HG02623 (cell line): ENCODE data around the gene CACNA2D2.

ENCODE experiments used
- ATAC-seq: cut with Tn5 transposase; IDR thresholded peaks from one replicate; pipeline ENCODE4 v1.9.1; 2021; ENCODE audit warnings: moderate library complexity; ENCODE audit not compliant: unreplicated experiment

The CACNA2D2 gene

DNA sequence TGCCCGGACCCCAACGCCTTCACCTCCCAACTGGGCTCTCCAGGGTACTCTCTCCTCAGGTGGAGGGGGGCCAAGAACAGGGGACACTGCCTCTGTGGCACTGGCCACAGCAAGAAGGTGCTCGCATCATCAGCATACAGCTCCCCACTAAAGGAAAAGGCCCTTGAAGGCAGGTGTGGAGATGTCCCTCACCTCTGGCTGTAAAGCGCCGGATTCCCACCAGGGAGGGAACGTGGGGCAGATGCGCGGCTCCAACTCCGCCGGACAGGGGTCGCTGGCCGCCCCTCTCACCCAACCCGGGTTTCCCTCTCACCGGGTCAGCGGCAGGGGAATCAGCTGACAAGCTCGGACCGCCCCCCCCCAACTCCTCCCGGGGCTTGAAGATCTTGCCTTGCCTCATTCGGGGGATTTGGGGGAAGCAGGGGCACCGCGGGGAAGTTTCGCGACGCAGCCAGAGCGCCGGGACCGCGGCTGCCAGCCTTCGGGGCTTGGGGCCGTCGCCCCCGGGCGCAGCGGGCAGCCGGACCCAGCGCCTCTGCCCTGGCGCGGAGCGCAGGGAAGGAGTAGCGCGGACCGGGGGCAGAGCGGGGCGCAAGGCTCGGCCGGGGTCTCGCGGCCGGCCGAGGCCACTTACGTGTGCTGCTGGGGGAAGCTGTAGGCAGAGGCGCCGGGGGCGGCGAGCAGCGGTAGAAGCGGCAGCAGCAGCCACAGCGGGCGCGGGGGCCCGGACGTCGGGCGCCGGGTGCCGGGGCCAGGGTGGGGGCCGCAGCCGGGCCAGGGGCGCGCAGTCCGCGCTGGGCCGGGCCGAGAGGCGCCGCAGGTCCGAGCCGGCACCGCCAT is 630 bp downstream of the CACNA2D2 start:
- ATAC-seq, result no peak

DNA sequence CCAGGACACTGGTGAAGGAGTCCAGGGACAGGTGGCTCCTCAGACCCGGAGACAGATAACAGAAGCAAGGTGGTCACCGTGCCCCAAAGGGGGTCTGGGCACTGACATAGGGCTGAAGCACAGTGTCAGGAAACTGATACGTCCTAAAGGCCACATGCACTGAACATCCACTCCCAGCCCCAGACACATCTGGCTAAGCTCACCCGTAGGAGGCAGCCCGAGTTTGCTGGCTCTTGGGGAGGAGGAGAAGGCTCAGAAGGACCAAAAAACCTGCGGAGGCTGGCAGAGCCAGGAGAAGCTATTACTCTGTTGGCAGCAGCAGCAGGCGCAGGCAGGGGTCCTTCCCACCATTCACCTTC is 1.2 kb downstream of the CACNA2D2 start:
- no peak for ATAC-seq

DNA sequence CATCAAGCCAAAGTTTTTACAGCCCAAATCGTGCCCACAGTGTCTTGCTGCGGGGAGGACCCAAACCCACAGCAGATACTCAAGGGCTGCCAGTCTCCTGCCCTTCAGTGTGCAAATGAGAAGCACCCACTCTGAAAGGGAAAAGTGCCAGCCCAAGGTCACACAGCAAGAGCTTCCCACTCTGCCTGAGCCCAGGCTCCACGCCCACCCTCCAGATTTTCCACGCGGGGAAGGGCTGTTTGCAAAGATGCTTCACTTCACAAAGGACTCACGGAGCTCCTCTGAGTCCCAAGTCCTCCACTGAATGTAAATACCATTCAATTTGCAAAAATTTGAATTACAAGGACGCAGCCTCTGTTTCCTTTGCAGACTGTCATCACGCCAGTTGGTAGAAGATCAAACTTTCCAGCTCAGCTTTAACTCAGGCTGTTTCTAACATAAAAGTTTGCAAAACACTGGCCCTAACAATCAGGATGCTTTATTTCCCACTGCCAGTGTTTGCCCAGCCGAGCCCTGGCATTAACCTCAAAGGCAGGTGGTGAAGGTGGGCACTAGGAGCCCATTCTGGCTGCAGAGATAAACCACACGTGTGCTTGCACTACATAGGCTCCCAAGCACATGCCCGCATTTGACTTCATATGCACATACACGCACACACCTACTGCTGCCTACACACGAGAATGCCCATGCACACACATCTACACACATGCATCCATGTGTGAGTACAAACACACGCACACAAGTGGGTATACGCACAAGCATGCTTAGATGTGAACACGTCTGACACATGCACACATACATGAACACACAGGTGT is 7.6 kb downstream of the CACNA2D2 start:
- ATAC-seq, result no peak

DNA sequence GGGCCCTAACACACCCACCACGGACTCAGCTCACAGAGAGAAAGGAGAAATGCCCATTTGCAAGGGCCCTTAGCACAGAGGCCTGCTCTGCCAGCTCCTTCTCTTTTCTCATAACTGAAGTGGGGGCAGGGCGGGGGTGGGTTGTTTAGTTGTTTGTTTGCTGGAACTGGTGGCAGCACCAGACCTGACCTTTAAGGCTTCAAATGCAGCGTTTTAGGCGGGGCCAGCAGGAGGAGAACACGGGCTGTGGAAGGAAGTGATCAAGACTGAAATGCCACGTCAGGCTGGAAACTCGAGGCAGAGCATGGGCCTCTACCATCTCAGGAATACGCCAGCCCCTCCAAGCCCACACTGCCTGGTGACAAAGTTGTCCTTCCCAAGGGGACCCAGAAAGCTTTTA is 9.3 kb downstream of the CACNA2D2 start:
- no peak for ATAC-seq

DNA sequence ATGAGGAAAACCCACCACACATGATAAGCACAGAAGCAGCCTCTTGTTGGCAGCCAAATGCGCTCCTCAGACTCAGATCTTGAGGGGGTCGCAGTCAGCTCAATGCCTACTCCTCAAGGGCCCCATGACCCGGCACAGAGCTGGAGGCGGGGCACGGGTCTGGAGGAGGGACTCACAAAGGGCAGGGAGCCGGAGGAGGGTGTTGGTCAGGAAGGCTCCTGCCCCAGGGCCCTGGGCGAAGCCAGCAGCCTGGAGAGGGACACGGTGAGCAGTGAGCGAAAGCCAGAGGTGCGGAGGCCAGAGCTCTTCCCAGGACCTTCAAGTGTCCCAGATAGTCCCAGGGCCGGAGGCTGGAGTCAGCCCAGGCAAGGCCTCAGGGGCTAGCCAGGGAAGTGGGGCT is 9.8 kb downstream of the CACNA2D2 start:
- ATAC-seq, result no peak

DNA sequence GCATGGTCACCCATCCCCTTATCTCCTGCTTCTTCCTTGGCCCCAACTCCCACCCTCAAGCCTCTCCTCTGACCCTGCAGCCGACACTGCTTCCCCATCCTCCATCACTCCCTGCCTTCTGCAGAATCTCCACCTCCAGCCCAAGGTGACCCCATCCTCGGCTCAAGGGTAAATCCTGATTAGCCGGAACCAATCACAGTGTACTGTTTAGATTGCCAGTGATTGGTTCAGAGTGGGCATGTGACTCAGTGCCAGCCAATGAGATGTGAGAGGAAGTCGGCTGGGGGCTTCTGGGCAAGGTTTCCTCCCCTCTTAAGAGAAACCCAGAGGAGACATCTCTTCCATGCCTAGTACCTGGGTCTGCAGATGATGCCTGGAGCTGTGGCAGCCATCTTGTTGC is 10.3 kb downstream of the CACNA2D2 start:
- no peak for ATAC-seq

DNA sequence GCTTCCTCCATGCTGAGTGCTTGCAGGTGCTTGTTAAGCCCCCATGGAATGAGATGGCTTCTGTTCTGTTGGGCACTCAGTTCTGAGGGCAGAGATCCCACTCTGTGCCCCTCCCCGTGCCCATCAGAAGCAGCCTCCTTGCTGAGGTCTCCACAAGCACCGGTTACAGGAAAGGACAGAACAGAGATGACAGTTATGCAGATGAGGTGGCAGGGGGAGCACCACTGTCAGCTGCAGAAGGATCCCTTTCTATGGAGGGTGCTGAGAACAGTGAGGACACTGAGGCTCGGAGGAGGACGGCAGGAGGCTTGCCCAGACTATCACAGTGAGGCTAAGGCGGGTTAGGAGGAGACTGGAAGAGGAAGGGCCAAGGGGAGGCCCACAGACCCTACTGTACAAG is 12.4 kb downstream of the CACNA2D2 start:
- no peak for ATAC-seq

DNA sequence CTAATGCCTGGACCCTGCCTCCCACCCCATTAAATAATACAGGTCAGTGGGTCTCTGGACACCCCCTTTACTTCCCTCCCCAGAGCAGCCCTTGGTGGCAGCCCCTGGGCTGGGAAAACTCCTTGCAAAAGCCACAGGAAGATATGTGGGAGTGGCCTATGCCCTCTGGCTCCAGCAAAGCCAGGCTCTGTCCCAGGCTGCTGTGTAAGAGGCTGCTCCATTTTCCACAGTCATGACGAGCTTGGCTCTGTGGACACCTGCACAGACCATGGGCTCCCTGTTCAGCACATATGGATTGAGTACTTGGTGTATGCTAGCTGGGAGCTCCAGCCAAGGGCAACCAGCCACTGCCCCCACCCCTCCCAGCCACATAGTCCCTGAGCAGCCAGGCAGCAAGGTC is 13.0 kb downstream of the CACNA2D2 start:
- no peak for ATAC-seq

DNA sequence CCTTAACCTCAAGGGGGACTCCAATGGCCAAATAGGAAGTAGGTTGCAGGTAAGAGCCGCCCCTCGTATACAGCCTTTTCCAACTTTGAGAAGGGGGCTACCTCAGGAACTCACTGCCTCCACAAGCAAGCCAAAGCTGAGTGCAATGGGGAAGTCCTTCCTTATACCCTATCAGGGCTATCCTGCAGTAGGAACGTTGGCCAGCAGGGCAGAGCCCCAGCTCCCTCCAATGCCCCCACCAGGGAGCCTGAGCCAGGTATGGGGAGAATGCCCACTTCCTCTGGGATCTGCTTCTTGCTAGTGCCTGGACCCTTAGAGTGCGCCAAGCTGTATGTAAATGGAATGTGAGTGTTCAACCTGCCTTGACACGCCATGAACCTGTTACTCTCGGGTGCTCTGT is 16.3 kb downstream of the CACNA2D2 start:
- no peak for ATAC-seq

DNA sequence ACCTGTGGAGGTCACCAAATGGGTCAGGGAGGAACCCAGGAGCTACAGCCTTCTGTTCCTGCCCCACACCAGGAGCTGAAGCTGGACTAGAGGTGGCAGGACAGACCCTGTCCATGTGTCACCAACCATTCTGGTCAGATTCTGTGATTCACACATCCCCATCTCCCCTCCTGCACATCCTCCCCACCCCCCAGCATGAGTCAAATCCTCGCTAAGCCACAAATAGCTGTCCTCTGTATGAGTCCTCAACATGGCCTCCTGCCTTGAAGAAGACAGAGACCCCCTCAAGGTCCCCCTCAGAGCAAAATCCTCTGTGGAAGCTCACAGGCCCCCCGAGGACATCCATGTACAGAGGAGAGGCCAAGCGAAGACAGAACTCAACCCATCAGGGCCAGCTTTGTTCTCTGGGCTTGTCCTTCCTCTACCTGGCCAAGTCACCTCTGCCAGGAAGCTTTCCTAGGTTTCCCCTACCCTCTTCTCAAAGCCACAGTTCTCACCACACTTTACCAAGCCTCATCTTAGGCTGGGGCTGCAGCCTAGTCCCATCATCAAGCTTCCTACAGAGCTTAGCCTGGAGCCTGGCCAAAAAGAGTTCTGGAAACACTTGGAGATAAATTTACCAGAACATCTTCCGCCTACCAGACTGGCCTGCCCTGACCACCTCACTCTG is 17.1 kb downstream of the CACNA2D2 start:
- no peak for ATAC-seq

DNA sequence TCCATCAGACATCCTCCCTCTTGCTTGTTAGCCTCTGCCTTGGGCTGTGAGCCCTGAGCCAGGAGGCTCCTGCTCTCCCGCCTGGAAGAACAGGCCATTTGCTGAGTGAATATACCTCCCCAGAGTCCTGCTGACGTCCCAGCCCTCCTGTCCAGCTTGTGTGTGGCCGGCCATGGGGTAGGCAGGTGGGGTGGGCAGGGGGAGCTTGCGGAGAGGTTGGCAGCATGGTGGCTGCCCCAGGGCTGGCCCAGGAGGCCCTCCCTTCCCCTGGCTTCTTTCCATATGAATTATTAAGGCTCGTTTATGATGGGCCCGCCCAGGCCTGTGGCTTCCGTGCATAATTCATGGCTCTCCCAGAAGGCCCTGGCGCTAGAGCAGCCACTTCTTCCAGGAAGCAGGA is 18.7 kb downstream of the CACNA2D2 start:
- no peak for ATAC-seq

DNA sequence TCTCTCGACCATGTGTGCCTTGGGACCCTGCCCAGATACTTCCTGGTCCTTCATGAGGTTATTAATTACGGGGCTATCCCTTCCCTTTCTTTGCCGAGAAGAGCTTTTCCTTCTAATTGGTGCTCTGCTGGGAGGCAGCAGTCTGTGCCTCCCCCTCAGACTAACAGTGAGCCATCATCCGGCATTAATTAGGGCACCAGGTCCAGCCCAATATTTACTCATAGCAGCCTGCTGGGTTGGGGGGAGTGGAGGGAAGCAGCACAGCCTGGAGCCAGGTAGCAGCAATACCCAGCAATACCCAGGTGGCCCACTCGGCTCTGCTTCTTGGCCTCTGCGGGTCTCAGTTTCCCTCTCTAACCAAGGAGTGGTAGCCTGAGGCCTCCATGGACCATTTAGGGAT is 20.1 kb downstream of the CACNA2D2 start:
- no peak for ATAC-seq

DNA sequence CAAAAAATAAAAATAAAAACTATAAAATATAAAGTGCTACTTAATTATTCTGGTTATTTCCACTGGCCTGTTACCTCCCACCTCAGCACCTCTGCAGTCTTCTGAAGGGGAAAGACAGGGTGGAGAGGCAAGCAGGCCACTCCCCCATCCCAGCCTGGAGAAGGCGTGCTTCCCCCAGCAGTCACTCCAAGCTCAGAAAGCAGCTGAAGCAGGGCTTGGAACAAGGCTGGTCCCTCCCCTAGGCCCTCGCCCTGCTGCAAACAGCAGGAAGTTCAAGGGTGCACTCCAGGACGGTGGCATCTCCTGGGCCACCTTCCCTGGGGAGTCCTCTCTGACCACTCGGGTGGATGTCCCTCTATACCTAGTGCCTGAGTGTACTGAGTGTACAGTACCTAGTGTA is 21.4 kb downstream of the CACNA2D2 start:
- ATAC-seq, result no peak

DNA sequence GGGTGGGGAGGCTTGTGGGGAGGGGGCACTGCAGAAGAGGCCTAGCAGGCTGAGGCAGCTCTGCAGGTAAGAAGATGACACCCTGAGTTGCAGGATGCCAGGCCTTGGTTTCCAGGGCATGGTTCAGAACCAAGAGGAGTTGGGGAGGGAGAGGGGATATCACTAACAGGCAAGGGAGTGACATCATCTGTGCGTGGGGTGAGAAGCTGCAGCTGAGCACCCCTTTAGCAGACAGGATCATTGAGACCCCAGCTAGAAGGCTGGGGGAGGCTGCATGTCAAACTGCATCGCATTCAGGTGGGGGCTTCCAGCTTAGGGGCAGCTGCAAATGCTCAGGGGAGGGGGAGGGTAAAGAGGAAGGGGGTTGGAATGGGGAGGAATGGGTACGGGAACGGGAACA is 23.0 kb downstream of the CACNA2D2 start:
- ATAC-seq, result no peak

DNA sequence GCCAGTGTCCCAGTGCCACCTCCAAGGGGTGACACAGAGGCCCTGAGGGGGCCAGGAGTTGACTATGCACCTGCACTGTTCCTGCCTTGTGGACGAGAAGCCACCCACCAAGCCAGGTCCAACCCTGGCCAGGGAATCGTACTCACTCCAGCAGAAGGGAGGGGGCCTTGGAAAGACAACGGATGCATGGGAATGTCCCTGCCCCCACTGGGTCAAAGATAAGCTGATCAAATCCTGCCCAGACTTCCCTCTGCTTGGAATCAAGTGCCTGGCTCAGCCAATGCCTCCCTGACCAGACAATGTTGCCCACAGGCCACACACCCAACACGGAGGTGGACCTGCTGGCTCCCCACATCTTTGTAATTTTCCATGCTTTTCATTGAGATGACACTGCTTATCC is 23.9 kb downstream of the CACNA2D2 start:
- ATAC-seq, result no peak

DNA sequence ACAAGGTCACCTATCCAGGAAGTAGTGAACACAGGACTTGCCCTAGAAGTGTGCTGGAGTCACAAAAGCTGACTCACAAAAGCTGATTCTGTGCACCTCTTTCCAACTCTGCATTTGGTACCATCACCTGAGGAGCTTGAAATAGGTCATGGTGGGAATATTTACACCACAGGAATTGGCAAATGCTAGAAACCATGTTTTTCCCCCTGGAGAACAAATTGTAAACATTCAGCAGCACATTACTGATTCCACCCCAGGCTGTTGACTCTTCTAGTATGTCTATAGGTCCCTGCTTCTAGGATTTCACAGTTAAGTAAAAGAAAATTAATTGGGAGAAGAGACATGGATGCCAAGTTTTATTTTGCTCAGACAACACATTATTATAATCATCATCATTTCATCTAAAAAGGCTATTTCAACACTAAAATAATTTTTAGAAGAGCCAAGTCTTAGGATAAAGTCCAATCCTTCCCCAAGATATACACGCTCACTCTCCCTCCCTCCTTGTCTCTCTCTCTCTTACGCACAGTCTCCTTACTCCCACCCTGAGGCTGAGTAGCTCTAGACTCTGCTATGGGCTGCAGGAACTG is 24.7 kb downstream of the CACNA2D2 start:
- ATAC-seq, result no peak

DNA sequence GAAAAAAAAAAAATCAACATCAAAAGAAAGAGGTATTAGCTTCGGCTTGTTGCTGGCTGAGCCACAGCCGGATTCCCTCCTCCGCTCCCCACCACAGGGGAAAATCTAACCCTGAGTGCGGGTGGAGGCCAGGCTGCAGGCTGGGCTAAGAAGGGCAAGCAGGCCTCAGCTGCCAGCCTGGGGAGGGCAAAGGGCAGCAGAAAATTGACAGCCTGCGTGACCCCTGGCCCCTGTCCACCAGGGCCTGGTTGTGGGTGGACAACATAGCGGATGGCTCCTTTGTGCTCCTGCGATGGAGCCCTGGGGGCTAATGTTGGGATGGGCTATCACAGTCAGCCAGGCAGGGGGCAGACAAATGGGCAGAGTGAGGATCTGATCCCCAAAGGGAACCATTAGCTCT is 25.4 kb downstream of the CACNA2D2 start:
- no peak for ATAC-seq

DNA sequence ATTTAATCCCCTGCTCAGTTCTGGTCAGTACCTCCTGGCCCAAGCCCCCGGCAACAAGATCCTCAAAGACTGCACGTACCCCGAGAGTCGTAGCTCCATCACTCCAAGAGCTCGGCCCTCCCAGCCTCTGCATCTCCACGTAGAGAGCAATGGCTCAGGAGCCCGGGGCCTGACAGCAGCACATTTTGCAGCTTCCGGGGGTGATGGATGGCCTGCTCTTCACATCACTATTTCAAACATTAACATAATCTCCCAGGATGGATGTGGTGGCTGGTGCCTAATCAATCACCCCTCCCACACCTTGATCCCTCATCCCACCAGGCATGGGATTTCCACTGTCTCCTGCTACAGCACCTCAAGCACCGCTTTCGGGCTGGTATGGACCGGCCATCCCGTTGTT is 28.1 kb downstream of the CACNA2D2 start:
- ATAC-seq, result no peak

DNA sequence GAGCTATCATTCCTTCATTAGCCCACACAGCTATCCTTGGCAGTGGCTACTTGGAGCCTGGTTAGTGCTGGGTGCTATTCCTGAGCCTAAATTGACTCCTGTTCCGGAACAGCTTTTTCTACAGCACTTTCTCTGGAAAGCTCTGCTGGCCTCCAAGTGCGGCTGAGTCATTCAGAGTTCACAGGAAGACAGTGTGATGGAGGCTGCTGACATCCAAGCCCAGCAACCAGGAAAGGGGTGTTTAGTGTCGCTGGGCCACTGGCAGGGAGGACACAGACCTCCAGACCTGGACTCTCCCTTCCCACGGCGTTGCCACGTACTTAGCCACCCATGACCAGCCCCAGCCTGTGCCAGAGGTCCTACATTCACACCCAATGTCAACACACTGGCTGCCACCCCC is 28.7 kb downstream of the CACNA2D2 start:
- no peak for ATAC-seq

DNA sequence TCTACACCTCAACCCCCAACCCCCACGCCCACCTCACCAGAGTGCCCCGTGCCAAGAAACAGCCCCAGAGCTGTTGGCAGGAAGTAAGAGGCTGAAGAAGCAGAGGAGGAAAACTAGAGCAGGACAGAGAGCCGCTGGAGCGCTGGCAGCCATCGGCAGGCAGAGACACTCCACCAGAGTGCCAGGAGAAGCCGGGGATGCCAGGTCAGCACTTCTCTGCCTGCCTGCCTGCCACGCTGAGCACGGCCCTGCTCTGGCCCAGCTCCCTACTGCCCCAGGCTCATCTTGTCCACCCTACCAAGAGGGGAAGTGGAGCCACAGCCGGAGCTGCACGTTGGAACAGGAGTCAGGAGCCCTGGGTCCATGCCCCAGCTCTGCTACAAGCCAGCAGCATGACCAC is 29.7 kb downstream of the CACNA2D2 start:
- ATAC-seq, result no peak

DNA sequence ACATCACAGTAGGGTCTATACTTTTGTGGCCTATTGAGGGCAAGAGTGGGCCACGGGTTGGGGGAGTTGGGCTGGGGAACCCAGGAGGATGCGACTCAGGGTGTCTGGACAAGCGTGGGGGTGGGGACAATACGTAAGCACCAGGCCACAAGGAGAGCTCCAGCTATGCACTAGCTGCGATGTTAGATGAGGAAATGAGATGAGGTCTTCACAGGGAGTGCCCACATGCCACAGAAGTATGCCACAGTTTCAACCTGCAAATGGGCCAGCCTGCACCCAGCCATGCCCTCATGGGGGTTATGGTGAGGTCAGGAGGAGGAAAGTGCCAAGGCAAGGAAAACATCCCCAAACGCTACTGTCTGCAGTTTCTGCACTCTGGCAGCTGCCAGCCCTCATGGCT is 30.5 kb downstream of the CACNA2D2 start:
- no peak for ATAC-seq

DNA sequence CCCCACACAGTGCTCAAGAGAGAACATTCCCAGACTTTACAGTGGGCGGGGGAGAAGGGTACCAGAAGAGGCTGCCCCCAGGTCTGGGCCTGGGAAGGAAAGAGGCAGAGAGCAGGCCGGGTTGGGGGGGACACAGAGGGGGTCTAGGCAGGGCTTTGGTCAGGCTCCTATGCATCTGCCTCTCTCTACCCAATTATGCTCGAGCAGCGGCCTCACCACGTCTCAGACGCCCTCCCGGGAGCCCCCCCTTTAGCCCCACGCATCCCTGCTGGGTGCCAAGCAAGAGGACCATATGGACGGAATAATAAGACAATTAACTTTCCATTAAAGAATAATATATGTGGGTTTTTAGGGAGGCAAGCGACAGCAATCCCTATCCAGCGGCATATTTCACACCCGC is 32.8 kb downstream of the CACNA2D2 start:
- ATAC-seq, result no peak
